Body of pancreas (tissue), 4 donors: ENCODE data around the gene AP1M1.

Source experiments
- POLR2A ChIP-seq, 3 donors: fragments of 450-650 bp; IDR thresholded peaks; one replicate each; pipeline ENCODE4 v1.6.1; 2016; ENCODE audit warnings: antibody characterized with exemption in 3 of 3, mild to moderate bottlenecking in 2 of 3
- TF ChIP-seq, protein P1 (sequence below), 7 experiments: fragments of 450-650 bp in 4 of 7; fragments of 200-600 bp in 3 of 7; sonication (generic) in 3 of 7; IDR thresholded peaks; one replicate each; pipeline ENCODE4 v1.5.1; 2016 to 2019; ENCODE audit warnings: antibody characterized with exemption in 7 of 7

DNA sequence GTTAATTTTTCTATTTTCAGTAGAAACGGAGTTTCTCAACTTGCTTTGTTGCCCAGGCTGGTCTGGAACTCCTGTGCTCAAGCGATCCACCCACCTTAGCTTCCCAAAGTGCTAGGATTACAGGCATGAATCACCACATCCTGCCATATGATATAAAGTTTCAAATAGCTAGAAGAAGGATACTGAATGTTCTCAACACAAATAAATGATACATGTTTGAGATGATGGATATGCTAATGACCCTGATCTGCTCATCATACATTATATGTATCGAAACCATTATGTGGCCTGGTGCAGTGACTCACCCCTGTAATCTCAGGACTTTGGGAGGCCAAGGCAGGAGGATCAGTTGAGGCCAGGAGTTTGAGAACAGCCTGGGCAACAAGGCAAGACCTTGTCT, 35.9 kb upstream of the AP1M1 start:
- TF ChIP-seq POLR2A (IDR thresholded peaks at IDR 0.05) = no peak
- TF ChIP-seq, protein P1, sequence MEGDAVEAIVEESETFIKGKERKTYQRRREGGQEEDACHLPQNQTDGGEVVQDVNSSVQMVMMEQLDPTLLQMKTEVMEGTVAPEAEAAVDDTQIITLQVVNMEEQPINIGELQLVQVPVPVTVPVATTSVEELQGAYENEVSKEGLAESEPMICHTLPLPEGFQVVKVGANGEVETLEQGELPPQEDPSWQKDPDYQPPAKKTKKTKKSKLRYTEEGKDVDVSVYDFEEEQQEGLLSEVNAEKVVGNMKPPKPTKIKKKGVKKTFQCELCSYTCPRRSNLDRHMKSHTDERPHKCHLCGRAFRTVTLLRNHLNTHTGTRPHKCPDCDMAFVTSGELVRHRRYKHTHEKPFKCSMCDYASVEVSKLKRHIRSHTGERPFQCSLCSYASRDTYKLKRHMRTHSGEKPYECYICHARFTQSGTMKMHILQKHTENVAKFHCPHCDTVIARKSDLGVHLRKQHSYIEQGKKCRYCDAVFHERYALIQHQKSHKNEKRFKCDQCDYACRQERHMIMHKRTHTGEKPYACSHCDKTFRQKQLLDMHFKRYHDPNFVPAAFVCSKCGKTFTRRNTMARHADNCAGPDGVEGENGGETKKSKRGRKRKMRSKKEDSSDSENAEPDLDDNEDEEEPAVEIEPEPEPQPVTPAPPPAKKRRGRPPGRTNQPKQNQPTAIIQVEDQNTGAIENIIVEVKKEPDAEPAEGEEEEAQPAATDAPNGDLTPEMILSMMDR (IDR thresholded peaks at IDR 0.05) = no peak
